HG03066 (cell line): ENCODE measurements around the gene CACNA1A.

ENCODE experiments used
- ATAC-seq: cut with Tn5 transposase; IDR thresholded peaks from one replicate; pipeline ENCODE4 v1.9.1; 2021; ENCODE audit warnings: low read depth; ENCODE audit not compliant: unreplicated experiment

The CACNA1A gene

DNA sequence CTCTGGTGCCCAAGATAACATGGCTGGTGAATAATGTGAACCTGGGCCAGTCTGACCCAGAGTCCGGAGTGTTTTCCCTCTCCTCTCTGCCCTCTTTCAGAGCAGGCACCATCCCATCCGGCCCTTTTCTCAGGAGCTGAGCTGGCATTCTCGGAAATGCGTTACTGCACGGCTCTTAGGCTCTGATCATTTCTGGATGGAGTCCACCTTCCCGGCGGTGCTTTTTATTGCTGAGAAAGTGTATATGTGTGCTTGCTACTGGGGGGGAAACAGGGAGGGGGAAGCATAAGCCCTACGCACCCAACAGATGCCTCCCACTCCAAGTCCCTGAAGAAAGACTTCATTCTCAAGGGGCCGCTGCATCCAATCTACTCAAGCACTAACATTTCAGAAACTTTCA, 6.6 kb downstream of the CACNA1A start:
- no peak for ATAC-seq

GRCh38 chr19:13493516-13494310, 12.6 kb downstream of the CACNA1A start:
- no peak for ATAC-seq

DNA sequence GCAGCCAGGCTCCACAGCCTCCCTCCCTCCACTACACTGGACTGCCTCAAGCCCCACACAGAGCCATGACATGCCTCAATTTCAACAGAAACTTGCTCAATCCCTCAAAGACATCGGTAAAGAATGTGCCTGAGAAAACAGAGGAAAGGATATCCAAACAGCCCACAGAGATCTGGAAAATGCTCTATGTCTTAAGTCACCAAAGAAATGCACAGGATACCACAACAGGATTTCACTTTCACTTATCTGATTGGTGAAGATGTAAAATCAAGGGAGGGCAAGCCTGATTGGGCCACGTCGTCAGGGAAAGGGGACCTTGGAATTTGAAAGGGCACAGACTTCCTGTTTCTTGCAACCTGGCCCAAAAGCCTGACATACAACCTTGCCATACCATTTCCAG, 14.2 kb downstream of the CACNA1A start:
- no peak for ATAC-seq

- ATAC-seq: no peak
Measured at GRCh38 chr19:13487985-13488384, 18.3 kb downstream of the CACNA1A start.

GRCh38 chr19:13484166-13484565, 22.1 kb downstream of the CACNA1A start:
- no peak for ATAC-seq

- no peak for ATAC-seq
Measured at GRCh38 chr19:13483215-13483614, 23.1 kb downstream of the CACNA1A start.

- no peak for ATAC-seq
Measured at GRCh38 chr19:13478576-13478975, 27.7 kb downstream of the CACNA1A start.

DNA sequence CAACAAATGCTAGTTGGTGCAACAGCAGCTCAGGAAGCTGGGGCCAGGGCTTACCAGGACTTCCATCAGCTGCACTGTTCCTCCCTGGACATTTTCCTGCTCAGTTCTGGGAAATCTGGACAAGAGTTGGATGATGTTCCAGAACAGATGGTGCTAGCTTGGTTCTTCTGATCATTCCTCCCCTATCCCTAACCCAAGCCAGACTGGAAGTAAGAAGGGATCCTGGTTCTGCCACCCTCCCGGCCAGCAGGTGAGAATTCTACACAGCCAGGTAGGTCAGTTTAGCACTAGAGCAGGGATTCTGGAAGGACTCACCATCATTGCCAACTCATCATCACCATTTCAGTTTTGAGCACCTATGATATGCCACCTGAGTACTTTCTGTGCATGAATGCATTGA, 30.2 kb downstream of the CACNA1A start:
- ATAC-seq: no peak

- ATAC-seq: no peak
Measured at GRCh38 chr19:13475044-13475443, 31.2 kb downstream of the CACNA1A start.

DNA sequence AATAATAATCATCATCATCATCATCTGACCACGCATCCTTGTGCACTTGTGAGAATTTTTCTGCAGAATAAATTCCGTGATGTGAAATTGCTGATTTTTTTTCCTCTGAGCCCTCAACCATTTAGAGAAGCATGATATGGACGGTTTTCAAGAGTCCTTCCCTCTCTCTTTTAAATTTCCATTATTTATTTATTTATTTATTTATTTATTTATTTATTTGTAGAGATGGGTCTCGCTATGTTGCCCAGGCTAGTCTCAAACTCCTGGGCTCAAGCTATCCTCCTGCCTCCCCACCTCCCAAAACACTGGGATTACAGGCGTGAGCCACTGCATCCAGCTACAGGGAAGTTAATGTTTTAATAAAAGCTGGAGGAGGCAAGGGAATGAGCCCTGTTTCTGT, 39.6 kb downstream of the CACNA1A start:
- no peak for ATAC-seq

- no peak for ATAC-seq
Measured at GRCh38 chr19:13463296-13463695, 43.0 kb downstream of the CACNA1A start.

DNA sequence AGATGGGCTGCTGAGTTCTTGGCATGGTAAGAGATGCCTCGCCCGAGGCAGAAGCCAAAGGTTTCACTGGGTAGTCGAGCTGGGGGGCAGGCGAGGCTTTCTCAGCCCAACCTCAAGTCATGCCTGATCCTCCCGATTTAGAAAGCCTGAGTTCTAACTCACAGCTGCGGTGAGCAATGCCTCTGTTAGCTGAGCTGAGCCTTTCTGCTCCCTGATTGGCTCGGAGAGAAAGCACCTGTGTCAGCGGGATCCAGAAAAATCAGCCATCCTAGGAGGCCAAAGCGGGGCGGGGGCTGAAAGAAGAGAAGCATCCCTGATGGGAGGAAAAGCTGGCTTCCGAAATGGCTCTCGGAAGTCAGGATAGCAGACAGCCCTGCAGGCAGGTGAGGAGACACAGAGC, 44.7 kb downstream of the CACNA1A start:
- no peak for ATAC-seq

DNA sequence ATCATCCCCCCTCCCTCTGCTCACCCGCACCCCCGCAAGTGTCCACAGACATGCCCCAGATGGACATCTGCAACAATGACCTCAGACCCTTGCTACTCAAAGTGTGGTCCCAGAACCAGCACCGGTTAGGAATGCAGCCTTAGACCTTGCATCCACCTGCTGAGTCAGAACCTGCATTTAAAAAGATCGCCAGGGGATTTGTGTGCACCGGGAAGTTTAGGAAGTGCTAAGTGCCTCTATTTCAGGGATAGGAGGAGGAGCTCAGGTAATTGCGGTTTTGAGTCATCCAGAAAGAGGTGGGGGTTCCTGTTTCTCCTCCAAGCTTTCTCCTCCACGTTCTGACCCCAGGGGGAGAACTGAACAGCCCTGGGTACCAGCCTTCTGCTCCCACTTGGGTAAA, 46.2 kb downstream of the CACNA1A start:
- ATAC-seq: no peak

DNA sequence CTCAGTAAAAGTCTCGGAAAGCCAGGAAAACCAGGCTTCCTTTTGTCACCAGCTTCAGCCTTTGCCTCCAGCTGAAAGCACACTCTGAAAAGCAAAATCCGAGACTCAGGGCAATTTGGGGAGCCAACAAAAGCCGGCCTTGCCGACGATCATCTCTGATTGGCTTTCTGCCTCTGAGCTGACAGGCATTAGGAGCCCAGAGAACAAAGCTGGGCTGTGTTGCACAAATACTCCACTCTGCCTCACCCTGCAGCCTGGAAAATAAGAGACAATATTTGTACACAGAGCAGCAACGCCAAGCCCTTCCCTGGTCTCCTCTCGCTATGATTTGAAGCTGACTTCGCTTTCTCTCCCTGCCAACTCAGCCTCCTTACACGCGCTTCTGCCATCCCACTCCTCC, 46.9 kb downstream of the CACNA1A start:
- no peak for ATAC-seq

DNA sequence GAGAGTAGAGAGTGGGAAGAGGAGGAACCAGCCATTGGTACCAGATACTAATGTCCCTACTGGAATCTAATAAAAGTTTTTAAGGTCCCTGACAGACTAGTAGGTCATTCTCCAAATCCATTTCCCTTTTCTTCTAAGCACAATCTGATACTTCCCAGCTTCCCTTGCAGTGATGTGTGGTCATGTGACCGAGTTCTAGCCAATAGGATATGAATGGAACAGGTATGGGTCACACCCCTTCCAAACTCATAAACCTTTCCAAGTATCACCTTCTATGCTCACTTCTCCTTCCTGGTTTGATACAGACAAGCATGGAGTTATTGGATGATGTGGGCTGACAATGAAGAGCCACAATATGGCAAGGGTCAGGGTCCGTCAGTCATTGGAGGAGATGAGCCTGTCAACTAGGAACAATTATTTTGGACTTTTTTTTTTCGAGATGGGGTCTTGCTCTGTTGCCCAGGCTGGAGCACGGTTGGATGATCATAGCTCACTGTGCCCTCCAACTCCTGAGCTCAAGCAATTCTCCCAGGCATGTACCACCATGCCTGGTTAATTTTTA, 54.8 kb downstream of the CACNA1A start:
- ATAC-seq: no peak

GRCh38 chr19:13447978-13448377, 58.3 kb downstream of the CACNA1A start:
- ATAC-seq: no peak

DNA sequence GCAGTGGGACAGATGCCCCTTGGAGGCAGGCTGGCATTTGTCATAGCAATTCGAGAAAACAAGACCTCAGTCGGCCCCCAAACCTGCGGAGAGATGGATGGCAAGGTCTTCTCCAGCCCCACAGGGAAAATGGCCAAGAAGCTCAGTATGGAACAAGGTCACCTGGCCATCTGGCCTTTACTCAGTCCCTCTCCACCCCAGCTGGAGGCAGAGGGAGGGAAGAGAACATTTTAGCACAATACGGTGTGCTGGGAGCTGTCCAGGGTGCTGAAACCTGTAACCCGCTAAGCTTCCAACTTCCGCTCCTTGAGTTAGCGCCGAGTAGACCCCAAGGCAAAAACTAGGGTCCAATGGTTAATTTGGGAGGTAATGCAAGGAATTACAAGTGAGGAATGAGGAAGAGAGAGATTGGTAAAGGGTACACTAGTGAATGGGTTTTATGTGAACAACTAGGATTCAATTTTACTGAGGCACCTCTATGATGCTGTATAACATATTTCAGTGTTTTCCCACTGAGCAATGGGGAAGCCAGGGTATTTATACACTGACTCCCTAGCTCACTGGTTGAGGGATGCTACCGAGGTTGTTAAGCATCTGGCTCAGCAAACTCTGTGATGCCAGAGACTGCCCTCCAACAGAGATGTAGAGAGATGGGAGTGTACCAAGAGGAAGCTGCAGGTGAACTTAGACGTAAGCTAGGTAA, 64.3 kb downstream of the CACNA1A start:
- ATAC-seq: no peak

DNA sequence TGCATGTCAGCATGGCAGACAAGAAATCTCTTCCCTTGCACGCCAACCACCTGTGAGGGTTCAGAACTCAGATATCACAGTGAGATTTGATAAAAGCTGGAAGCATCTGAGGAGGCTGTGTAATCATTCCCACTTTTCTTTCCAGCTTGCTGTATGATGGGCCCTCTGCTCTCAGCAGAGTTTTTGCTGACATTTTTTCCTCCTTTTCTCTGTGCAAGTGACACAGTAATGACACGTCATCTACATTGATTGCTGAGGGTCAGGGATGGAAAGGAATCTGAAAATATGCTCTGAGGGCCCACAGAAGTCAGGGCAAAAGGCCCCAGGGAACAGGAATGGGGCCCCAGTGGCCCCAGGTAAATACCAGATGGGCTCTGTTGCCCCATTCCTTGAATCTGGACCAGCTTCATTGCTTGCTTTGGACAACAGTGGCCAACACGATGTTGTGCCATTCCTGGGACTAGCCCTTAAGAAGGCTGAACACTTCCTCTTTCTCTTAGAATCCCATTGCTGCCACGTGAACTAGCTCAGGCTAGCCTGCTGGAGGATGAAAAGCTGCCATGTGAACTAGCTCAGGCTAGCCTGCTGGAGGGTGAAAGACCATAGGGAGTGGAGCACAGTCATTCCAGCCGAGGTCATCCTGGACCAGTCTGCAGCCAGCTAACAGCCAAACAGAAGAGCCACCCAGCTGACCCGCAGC, 68.2 kb downstream of the CACNA1A start:
- ATAC-seq: no peak

DNA sequence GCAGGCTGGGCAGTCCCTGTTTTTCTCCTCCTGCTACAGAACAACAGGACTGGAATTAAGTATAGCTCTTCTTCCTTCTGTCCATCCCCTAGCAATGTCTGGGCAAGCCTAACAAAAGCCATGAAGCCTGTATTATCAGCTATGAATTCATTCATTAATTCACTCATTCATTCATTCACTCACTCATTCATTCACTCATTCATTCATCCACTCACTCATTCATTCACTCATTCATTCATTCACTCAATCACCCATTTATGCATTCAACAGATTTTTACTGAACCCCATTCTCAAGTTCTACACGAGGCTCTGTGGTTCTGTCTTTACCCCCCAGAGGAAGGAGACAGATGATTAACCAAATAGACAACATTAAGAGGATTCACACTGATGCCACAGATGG, 69.9 kb downstream of the CACNA1A start:
- no peak for ATAC-seq

- no peak for ATAC-seq
Measured at GRCh38 chr19:13430790-13431582, 75.3 kb downstream of the CACNA1A start.
